Measurements from ENCODE around the gene EXOSC3. TPM values are rescaled to one million over a fixed set of nuclear protein-coding genes. Genes with fewer than 3 reads are reported as not detected.
"Not testable (repeated sequence)": the region's sequence is repeated elsewhere in the genome, so short reads cannot be mapped to it uniquely, and the experiment has no call there.

The EXOSC3 gene
- total and polyA plus RNA-seq, 8 donors = 7.2 to 19.9 (median 13.8) TPM

- TF ChIP-seq CTCF (IDR thresholded peaks at IDR 0.05) = no peak
- DNase-seq (no peak), FAIRE-seq (no peak), ATAC-seq (no peak)
- peaks cover 0 to 5% (median 0%) of the 10 kb centered on the region in 3 donors for H3K4me1 ChIP-seq
- intact Hi-C loops (cut with DNase I) = no loop called here
- H3K9me3 ChIP-seq = no peaks in the 10 kb centered on the region
- H3K36me3 ChIP-seq = peaks cover 0 to 41% (median 6%) of the 10 kb centered on the region in 3 donors
- 73 to 83% methylated on average over 2 of the region's 2 CpGs for WGBS, 2 donors
- no peak overlapping the region for H3K4me3 ChIP-seq
- no peak overlapping the region for H3K27ac ChIP-seq
- no peaks in the 10 kb centered on the region for H3K27me3 ChIP-seq
Measured at GRCh38 chr9:37778534-37778933, 6.3 kb downstream of the EXOSC3 start.

- intact Hi-C loops (cut with DNase I) = no loop called here
- no peak for FAIRE-seq
- H3K27me3 ChIP-seq = no peaks in the 10 kb centered on the region
- WGBS, 2 donors = 86 to 89% methylated on average over 5 of the region's 5 CpGs
- no peaks in the 10 kb centered on the region for H3K9me3 ChIP-seq
- no peak overlapping the region for H3K4me3 ChIP-seq
- H3K36me3 ChIP-seq = peaks cover 0 to 39% (median 6%) of the 10 kb centered on the region in 3 donors
- H3K4me1 ChIP-seq = no peaks in the 10 kb centered on the region
- DNase-seq = no peak
- no peak overlapping the region for H3K27ac ChIP-seq
- no peak for ATAC-seq
- no peak for TF ChIP-seq CTCF (IDR thresholded peaks at IDR 0.05)
Measured at GRCh38 chr9:37776328-37776727, 8.5 kb downstream of the EXOSC3 start.

- no peaks in the 10 kb centered on the region for H3K4me1 ChIP-seq
Measured at GRCh38 chr9:37775216-37775919, 9.5 kb downstream of the EXOSC3 start.

GRCh38 chr9:37769995-37770394 is 14.9 kb downstream of the EXOSC3 start:
- TF ChIP-seq CTCF (IDR thresholded peaks at IDR 0.05) = no peak
- FAIRE-seq = no peak

More at GRCh38 chr9:37775216-37775919, 9.5 kb downstream of the EXOSC3 start:
- Histone ChIP-seq H3K4me3 (no peak overlapping the region), H3K27me3 (no peaks in the 10 kb centered on the region), H3K9me3 (no peaks in the 10 kb centered on the region), H3K36me3 (peaks cover 0 to 32% (median 0%) of the 10 kb centered on the region in 3 donors), H3K27ac (no peak overlapping the region)
- no peak for TF ChIP-seq CTCF (IDR thresholded peaks at IDR 0.05)
- intact Hi-C loops (cut with DNase I) = no loop called here
- FAIRE-seq (no peak), ATAC-seq (no peak), DNase-seq (no peak)
- WGBS, 2 donors = 96 to 100% methylated on average over 1 of the region's 1 CpG

GRCh38 chr9:37769306-37769705 is 15.6 kb downstream of the EXOSC3 start:
- ATAC-seq (no peak), FAIRE-seq (no peak), DNase-seq (no peak)
- no peaks in the 10 kb centered on the region for H3K9me3 ChIP-seq
- TF ChIP-seq CTCF (IDR thresholded peaks at IDR 0.05) = no peak
- no peaks in the 10 kb centered on the region for H3K4me1 ChIP-seq
- peaks cover 0 to 12% (median 0%) of the 10 kb centered on the region in 3 donors for H3K36me3 ChIP-seq
- intact Hi-C loops (cut with DNase I) = no loop called here
- H3K27ac ChIP-seq = no peak overlapping the region
- H3K4me3 ChIP-seq = no peak overlapping the region
- H3K27me3 ChIP-seq = no peaks in the 10 kb centered on the region
- WGBS, 2 donors = 74 to 78% methylated on average over 5 of the region's 5 CpGs

More at GRCh38 chr9:37769995-37770394, 14.9 kb downstream of the EXOSC3 start:
- no peak overlapping the region for H3K4me3 ChIP-seq
- H3K36me3 ChIP-seq = peaks cover 0 to 7% (median 0%) of the 10 kb centered on the region in 3 donors
- WGBS, 2 donors = 91 to 98% methylated on average over 3 of the region's 3 CpGs
- H3K9me3 ChIP-seq = no peaks in the 10 kb centered on the region
- DNase-seq = no peak
- H3K27ac ChIP-seq = no peak overlapping the region
- ATAC-seq = no peak
- intact Hi-C loops (cut with DNase I) = no loop called here
- H3K27me3 ChIP-seq = no peaks in the 10 kb centered on the region
- no peaks in the 10 kb centered on the region for H3K4me1 ChIP-seq

GRCh38 chr9:37765263-37765662 is 19.6 kb downstream of the EXOSC3 start:
- 97 to 98% methylated on average over 5 to 6 of the region's 6 CpGs for WGBS, 2 donors
- H3K9me3 ChIP-seq; H3K4me3 ChIP-seq; H3K27me3 ChIP-seq; H3K27ac ChIP-seq; FAIRE-seq; ATAC-seq; intact Hi-C loops (cut with DNase I); DNase-seq; H3K4me1 ChIP-seq: not testable (repeated sequence)
- H3K36me3 ChIP-seq = peaks cover 0 to 12% (median 0%) of the 10 kb centered on the region in 3 donors

Measured in pancreas (tissue), 10 donors.